ENCODE measurements around the gene GFRA1. TPM values are rescaled to one million over a fixed set of nuclear protein-coding genes. Genes with fewer than 3 reads are reported as not detected.

GFRA1 gene
- total RNA-seq, 1 experiment from 2014 or later: 0.30 TPM

DNA sequence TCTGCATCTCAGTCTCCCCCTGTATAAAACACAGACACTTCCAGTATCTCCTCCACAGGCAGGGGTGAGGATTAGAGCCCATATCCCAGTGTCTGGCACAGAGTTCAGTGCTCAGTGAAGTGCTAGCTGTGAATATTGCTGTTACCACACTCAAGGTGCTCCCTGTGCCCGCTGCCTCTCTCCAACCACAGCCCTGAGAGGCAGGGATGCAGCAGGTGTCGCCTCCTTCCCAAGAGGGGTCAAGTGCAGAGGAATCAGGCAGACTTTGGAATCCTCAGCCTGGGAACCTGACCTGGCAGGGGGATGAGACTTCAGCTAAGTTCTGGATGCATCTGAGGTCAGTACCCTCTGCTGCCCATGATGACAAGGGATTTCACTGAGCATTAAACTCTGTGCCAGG, 163.1 kb downstream of the GFRA1 start (continued):
- TF ChIP-seq REST (IDR thresholded peaks at IDR 0.05; ENCODE audit: low read depth): no peak
- TF ChIP-seq EGR1 (IDR thresholded peaks at IDR 0.05; ENCODE audit: low read depth): no peak
- TF ChIP-seq EZH2phosphoT487 (IDR thresholded peaks at IDR 0.05; ENCODE audit: borderline replicate concordance): no peak
- no peak for TF ChIP-seq TCF7L2 (IDR thresholded peaks at IDR 0.05; ENCODE audit: borderline replicate concordance, extremely low read depth, insufficient read depth, insufficient read length)
- no peak for TF ChIP-seq SIN3A (IDR thresholded peaks at IDR 0.05; ENCODE audit: low read depth)

- Histone ChIP-seq H3K9me3 (ENCODE audit: control insufficient read depth in 1 of 2, insufficient read depth in 1 of 2, low read depth in 1 of 2, low read length in 2 of 2) (no peaks in the 10 kb centered on the region), H3K4me2 (ENCODE audit: low read length) (no peak overlapping the region), H2AFZ (ENCODE audit: low read depth, low read length, poor library complexity, severe bottlenecking) (no peak overlapping the region), H4K20me1 (ENCODE audit: insufficient read depth) (no peaks in the 10 kb centered on the region), H3K36me3 (ENCODE audit: control insufficient read depth in 1 of 2, insufficient read depth in 2 of 2, low read length in 2 of 2) (no peaks in the 10 kb centered on the region), H3K9ac (ENCODE audit: low read length) (no peak overlapping the region), H3K27me3 (ENCODE audit: insufficient read depth, low read length) (peaks cover 25% of the 10 kb centered on the region), H3K79me2 (ENCODE audit: insufficient read depth, low read length) (no peaks in the 10 kb centered on the region), H3K27ac (ENCODE audit: low read depth, low read length) (no peak overlapping the region), H3K4me3 (replicated peaks in 1 of 2; ENCODE audit: low read depth in 1 of 2, low read length in 2 of 2) (no peak overlapping the region), H3K9me2 (ENCODE audit: insufficient read depth) (no peaks in the 10 kb centered on the region), H3K4me1 (ENCODE audit: control insufficient read depth in 1 of 2, insufficient read depth in 2 of 2, low read length in 2 of 2) (no peaks in the 10 kb centered on the region)
- no peak for ATAC-seq
- BruUV-seq (replicated peaks): no TSS peak
- TF ChIP-seq ATF3 (IDR thresholded peaks at IDR 0.05) (no peak), TCF7L2 (IDR thresholded peaks at IDR 0.05; ENCODE audit: borderline replicate concordance, extremely low read depth, insufficient read depth, insufficient read length) (no peak), EGR1 (IDR thresholded peaks at IDR 0.05; ENCODE audit: low read depth) (no peak), EZH2phosphoT487 (IDR thresholded peaks at IDR 0.05; ENCODE audit: borderline replicate concordance) (no peak), JUND (IDR thresholded peaks at IDR 0.05) (no peak), ZFX (IDR thresholded peaks at IDR 0.05) (no peak), FOSL1 (IDR thresholded peaks at IDR 0.05; ENCODE audit: low read depth) (no peak)
- DNase-seq (ENCODE audit: low read depth, low spot score): no peak
- CTCF ChIA-PET: no interaction called here
- intact Hi-C loops (cut with micrococcal nuclease): no loop called here
- POLR2A ChIA-PET: no interaction called here
- RAD21 ChIA-PET (ENCODE audit: low non-redundant PET in 1 of 2, low total read pairs in 2 of 2, uncharacterized antibody in 2 of 2, unreplicated experiment in 2 of 2): no interaction called here
Observed at GRCh38 chr10:116109481-116109880, 163.5 kb downstream of the GFRA1 start.
